ENCODE results near the gene ADRA1B.

ADRA1B gene

DNA sequence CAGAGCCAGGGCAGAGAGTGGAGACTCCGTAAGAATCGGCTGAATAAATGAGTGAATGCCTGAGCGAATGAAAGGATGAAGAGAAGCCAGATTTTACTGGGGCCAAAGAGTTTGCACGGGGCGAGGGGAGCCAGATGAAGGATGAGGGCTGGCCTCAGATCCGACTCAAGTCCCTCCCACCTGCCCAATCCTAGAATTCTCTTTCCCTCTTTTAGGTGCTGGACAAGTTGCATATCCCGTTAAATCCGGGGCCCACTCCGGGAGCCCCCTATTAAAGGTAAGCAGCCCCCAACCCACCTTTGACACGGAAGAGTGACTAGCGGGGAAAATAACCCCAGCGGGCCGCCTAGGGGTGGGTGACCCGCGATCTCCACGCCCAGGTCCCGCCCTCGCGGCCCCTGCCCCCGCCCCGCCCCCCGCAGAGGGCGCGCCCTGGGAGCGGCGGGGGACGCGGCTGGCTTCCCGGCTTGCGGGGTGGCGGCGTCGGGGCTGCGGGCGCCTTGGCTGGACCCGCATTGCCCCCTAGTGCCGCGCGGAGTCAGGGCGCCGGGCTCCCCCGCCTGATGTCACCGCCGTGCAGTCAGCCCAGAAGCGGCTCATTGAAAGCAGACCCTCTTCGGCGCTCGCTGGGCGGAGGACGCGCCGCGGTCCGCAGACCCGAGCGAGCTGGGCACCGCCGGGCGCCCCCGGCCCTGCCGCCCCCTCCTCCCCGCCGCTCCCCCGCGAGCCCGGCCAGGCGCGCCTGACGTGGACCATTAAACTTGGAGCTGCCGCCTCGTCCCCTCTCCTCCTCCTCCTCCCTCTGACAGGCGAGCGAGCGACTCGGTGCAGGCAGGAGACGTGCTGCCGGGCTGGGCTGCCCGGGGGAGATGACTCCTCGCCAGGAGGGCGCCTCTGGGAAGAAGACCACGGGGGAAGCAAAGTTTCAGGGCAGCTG is at the start of gene ADRA1B:
Gene ADRA1B, plus strand, starts transcription at position 579 of the 937 bp plus-strand sequence. CDS start 424 bp downstream, outside the sequence.
- peak; percentile 84 for DNase-seq (ENCODE audit: insufficient read length, low spot score)
- FAIRE-seq, result no peak
- TF ChIP-seq CTCF (IDR thresholded peaks at IDR 0.05; ENCODE audit: insufficient read depth, missing control alignments), result peak; percentile 63

- no peak for FAIRE-seq
- no peak for TF ChIP-seq CTCF (IDR thresholded peaks at IDR 0.05; ENCODE audit: insufficient read depth, missing control alignments)
- DNase-seq (ENCODE audit: insufficient read length, low spot score), result no peak
These were observed 42.6 kb upstream of the ADRA1B start for GRCh38 chr5:159873680-159874079.

DNA sequence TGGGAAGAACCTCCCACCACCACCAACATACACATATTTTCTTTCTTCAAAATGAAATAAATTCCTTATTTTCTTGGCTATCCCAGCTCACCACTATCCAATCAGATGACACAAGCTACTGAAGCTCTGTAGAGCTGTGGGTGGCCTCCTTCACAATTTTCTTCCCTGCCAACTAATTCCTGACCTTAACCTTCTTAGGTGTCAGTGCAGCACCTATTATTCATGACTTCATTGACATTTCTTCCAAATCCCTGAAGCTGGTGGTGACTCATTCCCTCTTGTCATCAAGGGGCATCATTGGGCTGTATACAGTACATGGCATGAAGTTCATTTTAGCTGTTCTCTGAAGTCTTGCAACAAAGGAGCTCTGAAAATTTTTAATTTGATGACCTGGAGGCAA is 42.0 kb upstream of the ADRA1B start:
- FAIRE-seq, result no peak
- TF ChIP-seq CTCF (IDR thresholded peaks at IDR 0.05; ENCODE audit: insufficient read depth, missing control alignments), result no peak

DNA sequence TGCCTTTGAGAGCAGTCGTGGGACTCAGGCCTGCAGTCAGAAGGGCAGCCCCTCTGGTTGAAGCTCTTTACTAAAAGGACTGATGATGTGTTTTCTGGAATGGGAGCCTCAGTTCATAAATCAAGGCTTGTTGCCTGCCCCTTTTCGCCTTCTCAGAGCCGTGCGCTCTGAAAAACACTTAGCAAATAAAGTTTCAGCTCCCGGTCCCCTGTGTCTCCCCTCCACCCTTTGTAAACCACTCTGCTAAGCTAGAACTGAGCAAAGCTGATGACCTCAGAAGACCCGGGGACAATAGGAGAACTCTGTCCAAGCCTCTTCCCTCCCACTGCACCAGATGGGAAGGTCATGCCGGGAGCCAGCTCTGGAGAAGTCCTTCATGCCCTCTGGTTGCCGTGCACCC is 39.3 kb upstream of the ADRA1B start:
- FAIRE-seq (no peak), DNase-seq (ENCODE audit: insufficient read length, low spot score) (no peak)
- no peak for TF ChIP-seq CTCF (IDR thresholded peaks at IDR 0.05; ENCODE audit: insufficient read depth, missing control alignments)

More for the DNA sequence above, 42.0 kb upstream of the ADRA1B start:
- no peak for DNase-seq (ENCODE audit: insufficient read length, low spot score)

GRCh38 chr5:159877894-159878448 is 38.3 kb upstream of the ADRA1B start:
- TF ChIP-seq CTCF (IDR thresholded peaks at IDR 0.05; ENCODE audit: insufficient read depth, missing control alignments), result no peak
- FAIRE-seq (no peak), DNase-seq (ENCODE audit: insufficient read length, low spot score) (no peak)

DNA sequence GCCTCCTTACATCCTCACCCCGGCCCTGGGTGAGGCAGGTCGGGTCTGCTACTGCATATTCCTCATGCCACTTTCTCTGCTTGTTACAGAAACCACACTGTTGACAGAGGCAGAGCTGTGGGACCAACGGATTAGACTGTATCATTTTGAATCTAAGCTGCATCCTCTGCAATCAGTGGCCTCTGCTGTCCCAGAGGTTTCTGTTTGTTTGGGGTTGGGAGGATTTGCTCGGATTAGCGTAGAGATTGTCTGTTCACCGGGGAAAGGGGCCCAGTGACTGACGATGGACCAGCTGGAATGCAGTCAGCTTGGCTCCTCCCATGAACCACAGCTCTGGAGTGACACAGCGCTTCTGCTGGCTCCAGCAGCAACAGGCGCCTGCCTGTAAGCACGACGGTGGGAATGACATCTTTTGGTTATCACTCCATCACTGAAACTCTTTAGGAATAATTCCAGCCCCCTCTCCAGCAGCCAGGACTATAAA is 37.3 kb upstream of the ADRA1B start:
- FAIRE-seq (peak; percentile 80), DNase-seq (ENCODE audit: insufficient read length, low spot score) (peak; percentile 68)
- TF ChIP-seq CTCF (IDR thresholded peaks at IDR 0.05; ENCODE audit: insufficient read depth, missing control alignments), result no peak
